Hematopoietic multipotent progenitor cell treated with erythropoietin and hydrocortisone succinate and interleukin-3 and kit ligand, for 17 days (in vitro differentiated cells): Measurements from ENCODE around the gene ENOSF1.
"Not testable (repeated sequence)": the region's sequence is repeated elsewhere in the genome, so short reads cannot be mapped to it uniquely, and the experiment has no call there.

ENCODE experiments used
- DNase-seq: peaks from one replicate; pipeline ENCODE4 v3.0.0-alpha.2; 2015; ENCODE audit warnings: low spot score

ENOSF1 gene

GRCh38 chr18:706405-706804 is 6.0 kb downstream of the ENOSF1 start:
- no peak for DNase-seq

- DNase-seq, result no peak
Observed at GRCh38 chr18:703213-703967, 9.0 kb downstream of the ENOSF1 start.

- DNase-seq, result no peak
Observed at GRCh38 chr18:697800-698199, 14.6 kb downstream of the ENOSF1 start.

- DNase-seq, result no peak
Observed at GRCh38 chr18:697012-697411, 15.4 kb downstream of the ENOSF1 start.

GRCh38 chr18:693466-694187 is 18.8 kb downstream of the ENOSF1 start:
- no peak for DNase-seq

- DNase-seq, result no peak
Observed at GRCh38 chr18:692824-693223, 19.6 kb downstream of the ENOSF1 start.

GRCh38 chr18:688323-688722 is 24.1 kb downstream of the ENOSF1 start:
- no peak for DNase-seq

GRCh38 chr18:686339-687111 is 25.9 kb downstream of the ENOSF1 start:
- DNase-seq, result no peak

- DNase-seq, result no peak
Observed at GRCh38 chr18:685438-685837, 27.0 kb downstream of the ENOSF1 start.

- no peak for DNase-seq
Observed at GRCh38 chr18:683531-683930, 28.9 kb downstream of the ENOSF1 start.

- DNase-seq, result no peak
Observed at GRCh38 chr18:682833-683232, 29.6 kb downstream of the ENOSF1 start.

GRCh38 chr18:682416-682815 is 30.0 kb downstream of the ENOSF1 start:
- not testable (repeated sequence) for DNase-seq

GRCh38 chr18:681985-682384 is 30.4 kb downstream of the ENOSF1 start:
- DNase-seq, result no peak

GRCh38 chr18:680392-680791 is 32.0 kb downstream of the ENOSF1 start:
- no peak for DNase-seq

GRCh38 chr18:679516-679915 is 32.9 kb downstream of the ENOSF1 start:
- DNase-seq, result no peak

- DNase-seq, result no peak
Observed at GRCh38 chr18:678482-679182, 33.8 kb downstream of the ENOSF1 start.

GRCh38 chr18:677951-678381 is 34.5 kb downstream of the ENOSF1 start:
- DNase-seq, result no peak

GRCh38 chr18:677145-677544 is 35.3 kb downstream of the ENOSF1 start:
- no peak for DNase-seq

GRCh38 chr18:676736-677135 is 35.7 kb downstream of the ENOSF1 start:
- DNase-seq, result no peak

GRCh38 chr18:676069-676468 is 36.4 kb downstream of the ENOSF1 start:
- DNase-seq, result no peak

- no peak for DNase-seq
Observed at GRCh38 chr18:675307-675706, 37.1 kb downstream of the ENOSF1 start.

GRCh38 chr18:673769-674168 is 38.7 kb downstream of the ENOSF1 start:
- no peak for DNase-seq
